T-helper 2 cell treated with Interferon-gamma antibody and Interleukin-4, amounts not matched to agents 100 ng/mL and 5 ng/mL, for 36 hours (primary cell): ENCODE results near the gene DCC. TPM values are rescaled to one million over a fixed set of nuclear protein-coding genes. Genes with fewer than 3 reads are reported as not detected.

Experiments used
- intact Hi-C: fragments of 100-400 bp; cut with micrococcal nuclease; formaldehyde crosslinking; loops from one replicate; pipeline ENCODE4 v1.15.1; 2023
- total RNA-seq: library from RNA; stranded (reverse); gene quantifications from 2 replicates; pipeline ENCODE4 v1.2.3, GENCODE V29; 2022

DCC gene
- total RNA-seq, 1 donor from 2014 or later, result not detected

DNA sequence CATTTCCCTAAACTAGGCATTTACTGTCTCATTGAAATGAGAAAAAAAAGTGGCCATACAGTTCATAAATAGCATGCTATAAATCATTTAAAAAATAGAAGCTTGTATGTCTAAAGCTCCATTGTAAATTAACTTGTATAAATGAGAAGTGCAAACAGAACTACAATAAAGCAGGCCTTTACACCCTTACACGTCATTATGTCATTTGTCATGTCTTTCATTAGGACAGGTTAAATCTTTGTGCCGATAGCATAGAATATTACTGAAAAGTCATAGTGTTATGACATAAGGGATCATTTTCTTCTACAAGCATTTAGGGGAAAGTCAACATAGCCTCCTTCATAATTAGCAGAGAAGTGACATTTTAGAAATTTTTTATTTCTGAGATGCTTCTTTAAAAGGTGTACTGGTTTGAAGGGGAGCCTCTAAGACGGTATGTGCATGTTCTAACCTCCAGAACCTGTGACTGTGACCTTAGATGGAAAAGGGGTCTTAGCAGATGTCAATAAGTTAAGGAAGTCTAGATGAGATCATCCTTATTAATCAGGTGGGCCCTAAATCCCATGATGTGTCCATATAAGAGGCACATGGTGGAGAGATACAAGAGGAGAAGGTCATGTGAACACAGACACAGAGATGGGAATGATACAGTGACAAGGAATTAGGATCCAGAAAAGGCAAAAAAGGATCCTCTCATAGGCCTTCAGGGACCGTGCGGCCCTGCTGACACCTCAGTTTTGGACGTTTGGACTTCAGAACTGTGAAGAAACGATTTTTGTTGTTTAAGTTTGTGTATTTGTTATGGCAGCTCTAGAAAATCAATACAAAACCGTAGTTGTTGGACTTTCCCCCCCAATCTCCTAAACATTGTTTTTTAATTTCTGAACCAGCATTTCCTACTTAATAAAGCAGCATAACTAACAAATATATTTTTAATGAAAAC is 1020.8 kb downstream of the DCC start:
- intact Hi-C loops, result no loop called here

DNA sequence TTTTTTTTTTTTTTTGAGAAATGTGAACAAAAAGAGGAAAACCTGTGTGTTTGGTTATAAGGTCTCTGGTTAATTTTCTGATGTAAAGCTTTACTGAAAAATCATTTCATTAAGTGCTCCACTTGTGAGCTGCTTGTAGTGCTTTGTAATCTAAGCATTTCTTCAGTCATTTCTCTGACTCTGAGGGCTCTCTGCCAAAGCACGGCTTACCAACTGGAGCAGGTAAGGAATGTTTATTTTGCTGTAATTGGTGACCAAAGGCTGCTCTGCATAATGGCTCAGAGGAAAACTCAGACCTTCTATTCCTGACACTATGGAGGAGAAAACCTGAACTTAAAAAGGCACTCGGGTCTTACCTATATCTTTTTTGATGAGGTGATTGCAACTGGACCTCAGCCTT is 1035.6 kb downstream of the DCC start:
- intact Hi-C loops, result no loop called here

DNA sequence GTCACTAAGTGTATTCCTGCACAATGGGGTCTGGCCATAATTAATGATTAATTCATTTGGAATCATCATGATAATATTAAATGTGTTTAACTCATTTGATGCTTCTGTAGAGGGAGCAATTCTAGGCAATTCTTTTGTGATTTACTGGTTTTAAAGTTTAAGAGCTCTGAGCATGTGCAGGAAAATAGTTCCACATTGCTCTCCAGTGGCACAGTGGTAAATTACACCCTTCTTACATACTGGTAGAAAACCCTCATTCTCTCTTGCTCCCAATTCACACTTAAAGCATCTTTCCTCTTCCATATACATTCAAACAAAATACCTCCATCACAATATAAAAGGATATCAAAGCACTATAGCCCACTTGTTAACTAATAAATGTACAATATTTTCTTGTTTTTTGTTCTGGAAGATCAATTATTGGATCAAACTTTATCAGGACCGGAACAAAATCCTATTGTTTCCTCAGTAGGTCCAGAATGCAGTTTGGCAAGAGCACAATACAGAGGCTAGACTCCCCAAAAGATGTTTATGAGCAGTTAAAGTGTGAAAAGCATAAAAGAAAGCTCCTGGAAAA is 1040.2 kb downstream of the DCC start:
- intact Hi-C loops, result no loop called here

GRCh38 chr18:53382870-53383269 is 1042.9 kb downstream of the DCC start:
- intact Hi-C loops, result no loop called here

GRCh38 chr18:53385889-53386288 is 1045.9 kb downstream of the DCC start:
- intact Hi-C loops, result no loop called here

DNA sequence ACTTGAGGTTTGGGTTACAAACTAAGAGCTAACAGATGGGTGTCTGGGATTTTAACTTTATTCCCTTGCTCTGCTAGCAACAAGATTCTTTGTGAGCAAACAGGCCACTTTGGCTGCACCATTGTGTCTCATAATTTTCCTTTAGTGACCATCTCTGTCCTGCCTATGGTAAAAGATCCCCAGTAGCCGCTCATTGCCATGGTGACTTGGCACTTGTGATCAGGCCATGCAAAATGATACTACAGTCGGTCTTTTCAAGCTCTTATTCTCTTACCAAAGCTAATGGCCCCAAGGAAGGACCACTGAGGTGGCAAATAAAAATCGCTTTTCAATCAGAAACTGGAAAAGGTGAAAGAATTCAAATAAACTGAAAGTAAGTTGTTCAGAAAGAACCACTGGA is 1047.6 kb downstream of the DCC start:
- intact Hi-C loops, result no loop called here

DNA sequence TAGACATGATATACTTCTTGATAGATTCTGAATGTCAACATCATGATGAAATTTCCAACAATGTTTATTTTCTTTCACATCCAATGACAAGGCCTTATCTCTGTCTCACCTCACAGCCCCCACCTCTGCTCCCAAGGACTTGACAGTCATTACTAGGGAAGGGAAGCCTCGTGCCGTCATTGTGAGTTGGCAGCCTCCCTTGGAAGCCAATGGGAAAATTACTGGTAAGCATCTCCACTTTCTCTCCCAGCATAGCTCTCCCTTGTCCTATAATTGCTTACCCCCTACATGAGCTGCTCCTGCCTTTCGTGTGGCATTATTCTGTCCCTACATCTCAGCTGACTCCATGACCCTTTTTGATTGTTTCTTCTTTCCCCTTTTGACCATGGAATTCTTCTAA is 1062.7 kb downstream of the DCC start:
- intact Hi-C loops, result no loop called here

- intact Hi-C loops, result no loop called here
Observed at GRCh38 chr18:53408271-53408670, 1068.3 kb downstream of the DCC start.

DNA sequence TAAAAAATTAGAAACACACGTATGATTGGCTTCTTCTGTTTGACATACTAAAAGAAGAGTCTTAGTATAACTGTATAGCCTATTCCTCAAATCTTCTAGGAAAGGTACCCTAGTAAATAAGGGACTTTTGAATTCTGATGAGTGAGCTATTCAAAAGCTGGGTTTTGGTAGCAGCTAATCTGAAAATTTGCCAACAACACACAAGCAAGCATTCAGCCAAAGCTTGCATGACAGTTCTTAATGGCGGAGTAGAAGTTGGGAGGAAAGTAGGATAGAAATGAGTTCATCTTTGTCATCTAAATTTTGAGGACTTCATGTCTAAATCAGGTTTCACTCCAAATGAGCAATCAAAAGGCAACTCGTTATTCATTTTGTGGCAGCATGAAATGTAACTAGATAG is 1071.5 kb downstream of the DCC start:
- intact Hi-C loops, result no loop called here

DNA sequence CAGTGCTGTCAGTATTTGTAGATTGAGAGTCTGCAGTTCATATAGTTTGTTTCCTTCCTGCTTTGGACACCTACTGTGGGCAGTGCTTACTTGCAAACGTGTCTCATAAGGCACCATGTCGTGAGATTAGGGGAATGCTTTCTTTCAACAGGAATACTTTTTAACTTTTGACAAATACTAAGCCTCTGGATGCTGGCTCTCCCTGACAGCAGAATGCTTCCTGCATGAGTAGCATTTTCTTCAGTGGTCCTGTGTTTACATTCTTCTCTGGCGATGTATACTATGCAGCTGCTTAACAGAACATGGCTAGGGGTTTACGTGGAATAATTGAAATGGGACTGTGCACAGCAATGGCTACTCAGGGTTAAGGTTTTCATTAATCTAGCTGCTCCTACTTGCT is 1077.0 kb downstream of the DCC start:
- intact Hi-C loops, result no loop called here

DNA sequence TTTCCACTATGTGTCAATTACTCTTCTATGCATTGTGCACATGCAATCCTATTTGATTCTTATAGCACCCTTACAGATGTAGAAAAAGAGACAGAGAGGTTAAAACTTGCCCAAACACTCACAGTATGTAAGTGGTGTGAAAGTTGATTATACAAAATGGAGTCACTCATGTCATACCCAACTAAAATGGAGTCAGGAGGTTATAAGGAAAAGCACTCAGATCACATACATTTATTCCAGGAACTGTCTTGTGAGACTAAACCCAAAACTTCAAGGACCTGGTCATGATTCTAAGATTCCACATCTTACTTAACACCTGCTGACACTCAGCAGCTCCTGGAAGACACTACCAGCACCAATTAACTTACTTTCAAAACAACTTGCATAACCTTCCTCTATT is 1081.9 kb downstream of the DCC start:
- intact Hi-C loops, result no loop called here

DNA sequence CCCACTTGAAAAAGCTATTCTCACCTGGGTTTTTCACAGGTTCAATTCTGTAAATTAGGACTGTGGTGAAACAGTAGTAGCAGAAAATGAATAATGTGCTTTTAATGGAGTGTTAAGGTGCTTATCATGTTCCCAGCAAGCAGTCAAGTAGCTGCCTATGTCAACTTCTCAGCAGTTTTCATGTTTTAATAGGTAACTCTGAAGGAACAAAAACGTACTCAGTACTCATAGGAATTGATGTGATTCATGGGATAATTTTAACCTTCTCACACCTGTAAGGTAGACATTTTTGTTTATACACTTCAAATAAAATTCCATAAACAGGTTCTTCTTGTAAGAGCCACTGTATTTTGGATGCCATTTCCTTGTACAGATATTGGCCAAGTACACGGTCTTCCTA is 1082.9 kb downstream of the DCC start:
- intact Hi-C loops, result no loop called here

GRCh38 chr18:53426666-53427184 is 1086.7 kb downstream of the DCC start:
- intact Hi-C loops, result no loop called here

- intact Hi-C loops, result no loop called here
Observed at GRCh38 chr18:53441761-53442414, 1101.9 kb downstream of the DCC start.

- intact Hi-C loops, result no loop called here
Observed at GRCh38 chr18:53442415-53442783, 1102.4 kb downstream of the DCC start.

GRCh38 chr18:53443336-53443735 is 1103.3 kb downstream of the DCC start:
- intact Hi-C loops, result no loop called here

GRCh38 chr18:53443831-53444230 is 1103.8 kb downstream of the DCC start:
- intact Hi-C loops, result no loop called here

DNA sequence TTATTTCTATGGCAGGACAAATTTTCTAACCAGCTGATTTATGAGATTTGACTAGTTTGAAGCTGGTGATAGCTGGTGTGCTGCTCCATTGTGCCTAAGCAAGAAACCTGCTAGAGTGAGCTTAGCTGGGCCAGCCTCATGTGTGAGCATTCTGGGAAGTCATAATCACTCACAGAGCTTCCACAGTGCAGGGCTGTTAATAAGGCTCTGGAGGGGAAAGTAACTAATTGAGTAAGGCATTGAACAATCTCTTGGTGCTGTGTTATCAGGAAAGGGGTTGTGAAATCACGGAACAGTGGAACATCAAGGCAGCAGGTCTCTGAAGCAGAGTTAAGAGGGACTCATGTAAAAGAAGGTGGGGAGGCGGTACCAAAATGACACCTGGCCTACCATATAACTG is 1111.9 kb downstream of the DCC start:
- intact Hi-C loops, result no loop called here

DNA sequence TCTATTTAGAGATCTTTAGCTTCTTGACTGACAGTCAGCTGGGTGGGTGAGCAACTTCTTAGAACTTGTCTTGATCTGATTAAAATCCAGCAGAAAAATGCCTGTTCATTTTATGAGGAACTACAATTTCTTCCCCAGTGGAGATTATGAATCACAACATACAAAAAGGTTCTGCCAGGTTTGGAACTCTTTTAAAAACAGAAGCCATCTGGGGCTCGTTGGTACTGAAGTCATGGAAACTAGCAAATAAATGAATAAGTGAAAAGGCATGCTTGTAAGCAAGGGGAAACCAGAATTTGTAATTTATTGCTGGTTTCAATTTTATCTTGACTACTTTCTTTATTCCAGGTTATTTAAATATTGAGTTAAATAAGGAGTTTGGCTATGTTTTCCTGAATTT is 1117.1 kb downstream of the DCC start:
- intact Hi-C loops, result no loop called here

GRCh38 chr18:53458268-53458667 is 1118.3 kb downstream of the DCC start:
- intact Hi-C loops, result no loop called here

GRCh38 chr18:53458944-53459580 is 1119.1 kb downstream of the DCC start:
- intact Hi-C loops, result no loop called here

DNA sequence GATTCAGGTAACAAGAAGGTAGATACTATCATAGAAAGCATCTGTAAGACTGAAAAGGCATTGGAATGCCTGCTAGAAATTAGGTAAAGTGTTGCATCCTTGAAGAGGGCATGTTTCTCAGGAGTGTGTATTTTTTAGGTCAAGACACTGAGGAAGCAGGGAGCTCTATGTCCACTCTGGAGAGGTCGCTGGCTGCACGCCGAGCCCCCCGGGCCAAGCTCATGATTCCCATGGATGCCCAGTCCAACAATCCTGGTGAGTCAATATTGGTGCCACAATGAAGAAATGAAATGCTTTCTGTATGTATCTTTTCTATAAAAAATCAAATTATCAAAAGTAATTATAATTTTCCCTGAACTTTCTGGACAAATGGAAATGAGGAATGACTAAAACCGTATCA is 1127.8 kb downstream of the DCC start:
- intact Hi-C loops, result no loop called here
